Dedifferentiated amniotic fluid mesenchymal stem cell (primary cell): Measurements from ENCODE around the gene PABPN1.

Experiments
- DNase-seq: peaks from one replicate; pipeline ENCODE4 v3.0.0-alpha.2; 2016; ENCODE audit errors: extremely low spot score

Gene PABPN1

GRCh38 chr14:23326491-23327332, 5.5 kb downstream of the PABPN1 start:
- DNase-seq: no peak

DNA sequence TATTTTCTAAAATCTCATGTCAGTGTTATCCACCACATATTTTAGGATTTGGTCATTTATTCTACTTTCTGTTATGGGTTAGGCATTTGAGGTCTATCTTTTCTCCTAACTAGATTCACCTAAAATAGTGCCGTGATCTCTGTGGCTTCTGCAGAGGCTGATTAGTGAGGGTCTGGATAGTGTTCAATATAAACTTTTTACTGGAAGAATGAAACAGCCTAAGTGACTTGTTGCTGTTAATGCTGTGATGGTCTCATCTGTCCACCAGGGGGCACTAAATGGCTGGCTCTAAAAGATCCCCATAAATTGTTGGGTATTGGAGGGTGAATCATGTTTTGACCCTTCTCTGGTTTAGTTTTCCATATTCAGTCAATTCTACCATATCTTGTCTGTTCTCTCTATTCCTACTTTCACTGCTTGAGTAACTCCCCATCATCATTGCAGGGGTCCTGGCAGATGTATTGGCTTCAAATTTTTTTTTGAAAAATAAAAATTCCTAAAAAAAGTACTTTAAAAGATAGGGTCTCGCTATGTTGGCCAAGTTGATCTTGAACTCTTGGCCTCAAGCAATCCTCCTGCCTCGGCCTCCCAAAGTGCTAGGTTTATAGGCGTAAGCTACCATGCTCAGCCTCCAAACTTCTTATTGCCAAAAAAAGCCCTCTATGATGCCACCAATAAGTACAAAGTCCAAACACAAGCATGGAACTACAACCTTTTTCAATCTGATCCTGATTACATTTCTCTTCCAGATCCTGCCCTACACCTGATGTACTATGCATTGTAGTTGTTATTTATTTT, 6.9 kb downstream of the PABPN1 start:
- DNase-seq: peak; percentile 75

DNA sequence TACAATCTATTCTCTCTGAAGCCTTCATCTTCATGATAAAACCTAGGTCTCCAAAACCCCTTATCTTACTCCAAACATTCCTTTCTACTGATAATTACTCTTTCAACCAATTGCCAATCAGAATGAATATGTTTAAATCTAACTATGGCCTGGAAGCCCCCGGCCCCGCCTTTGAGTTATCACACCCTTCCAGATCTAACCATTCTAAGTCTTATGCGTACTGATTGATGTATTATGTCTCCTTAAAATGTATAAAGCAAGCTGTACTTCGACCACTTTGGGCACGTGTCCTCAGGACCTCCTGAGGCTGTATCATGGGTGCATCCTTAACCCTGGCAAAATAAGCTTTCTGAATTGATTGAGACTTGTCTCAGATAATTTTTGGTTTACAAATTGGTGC, 14.4 kb downstream of the PABPN1 start:
- no peak for DNase-seq

DNA sequence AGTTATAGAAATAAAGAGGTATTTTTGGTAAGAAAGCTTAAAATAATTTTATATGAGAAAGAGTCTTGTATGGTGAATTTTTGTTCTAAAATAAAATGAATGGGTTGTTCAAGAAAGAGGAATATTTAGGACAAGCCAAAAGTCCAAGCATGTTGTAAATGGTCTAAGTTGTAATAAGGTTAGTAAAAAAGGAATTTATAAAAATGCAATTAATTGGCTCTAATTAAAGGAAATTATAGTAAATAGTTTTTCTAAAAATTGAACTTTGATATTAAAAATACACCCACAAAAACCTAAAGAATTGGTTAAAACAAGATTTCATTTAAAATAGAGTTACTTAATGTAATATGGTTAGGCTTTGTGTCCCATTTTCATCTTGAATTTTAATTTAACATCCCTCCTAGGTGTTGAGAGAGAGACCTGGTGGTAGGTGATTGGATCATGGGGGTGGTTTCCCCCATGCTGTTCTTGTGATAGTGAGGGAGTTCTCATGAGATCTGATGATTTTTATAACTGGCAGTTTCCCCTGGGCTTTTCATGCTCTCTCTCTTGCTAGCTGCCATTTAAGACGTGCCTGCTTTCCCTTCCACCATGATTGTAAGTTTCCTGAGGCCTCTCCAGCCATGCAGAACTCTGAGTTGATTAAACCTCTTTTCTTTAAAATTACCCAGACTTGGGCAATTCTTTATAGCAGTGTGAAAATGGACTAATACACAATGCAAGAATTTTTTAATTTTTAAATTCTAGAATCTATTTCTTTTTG, 18.4 kb downstream of the PABPN1 start:
- DNase-seq: no peak

GRCh38 chr14:23344481-23344880, 23.2 kb downstream of the PABPN1 start:
- DNase-seq: no peak

DNA sequence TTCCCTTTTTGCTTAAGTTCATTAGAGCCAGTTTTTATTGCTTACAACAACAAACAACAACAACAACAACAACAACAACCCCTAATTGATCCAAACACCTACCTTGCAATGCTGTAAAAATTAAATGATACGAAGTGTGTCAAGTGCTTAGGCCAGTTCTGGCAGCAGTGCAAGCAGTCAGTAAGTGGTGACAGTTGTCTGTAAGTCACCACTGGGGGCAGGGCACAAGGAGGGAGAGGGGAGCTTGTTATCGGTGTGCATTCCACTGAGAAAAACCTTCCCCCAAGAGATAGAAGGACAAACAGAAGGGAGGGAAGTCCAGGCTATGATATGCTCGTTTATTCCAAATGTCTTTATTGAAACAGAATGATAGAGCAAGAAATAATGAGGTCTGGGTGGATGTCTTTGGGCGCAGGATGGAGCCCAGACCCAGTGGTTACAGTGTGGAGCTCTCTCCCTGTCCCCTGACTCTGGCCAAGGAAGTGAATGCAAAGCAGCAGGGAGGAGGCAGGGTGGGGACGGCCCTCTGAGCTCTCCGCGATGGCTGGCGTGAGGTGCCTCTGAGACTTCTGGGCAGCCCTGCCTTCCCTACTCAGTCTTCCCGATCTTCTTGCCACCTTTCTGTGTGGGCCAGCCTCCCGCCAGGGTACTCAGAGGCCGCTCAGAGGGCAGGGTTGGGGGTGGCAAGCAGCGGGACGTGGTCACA, 24.9 kb downstream of the PABPN1 start:
- no peak for DNase-seq

GRCh38 chr14:23346693-23347405, 25.6 kb downstream of the PABPN1 start:
- DNase-seq: no peak

DNA sequence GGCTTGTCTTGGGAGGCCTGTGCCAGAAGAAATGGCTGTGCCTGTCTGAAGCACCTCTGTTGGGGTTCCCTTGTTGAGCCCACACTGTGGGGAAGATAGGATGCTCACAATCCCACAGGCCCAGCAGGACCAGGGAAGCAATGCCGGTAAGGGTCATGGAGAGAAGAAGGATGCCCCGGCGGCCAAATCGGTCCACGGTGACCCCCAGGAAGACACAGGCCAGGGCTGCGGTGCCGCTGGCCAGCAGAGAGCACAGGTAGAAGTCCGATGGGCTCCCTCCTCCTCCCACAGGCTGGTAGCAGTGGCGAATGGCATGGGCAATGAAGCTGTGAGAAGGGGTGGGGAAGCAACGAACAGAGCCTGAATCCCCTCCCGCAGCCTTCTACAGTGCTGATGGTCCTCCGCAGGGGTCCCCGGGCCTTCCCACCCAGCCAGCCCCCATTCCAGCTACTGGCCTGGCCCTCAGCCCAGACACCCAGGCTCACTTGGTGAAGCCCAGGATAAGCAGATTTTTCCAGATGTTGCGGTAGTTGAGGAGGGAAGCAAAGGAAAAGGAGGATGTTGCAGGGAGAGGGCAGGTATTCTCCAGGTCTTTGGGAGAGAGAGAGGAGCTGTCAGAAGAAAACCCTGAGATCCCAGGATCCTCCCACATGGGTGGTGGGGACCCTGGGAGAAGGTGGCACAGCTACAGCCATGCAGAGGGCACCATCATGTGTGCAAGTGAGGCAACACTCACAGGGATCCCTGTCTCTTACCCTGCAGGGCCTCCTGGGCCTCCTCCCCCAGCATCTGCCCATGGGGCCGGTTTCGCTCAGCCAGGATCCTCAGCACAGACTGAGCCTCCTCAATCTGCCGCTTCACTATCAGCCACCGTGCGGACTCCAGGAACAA, 26.4 kb downstream of the PABPN1 start:
- DNase-seq: no peak

DNA sequence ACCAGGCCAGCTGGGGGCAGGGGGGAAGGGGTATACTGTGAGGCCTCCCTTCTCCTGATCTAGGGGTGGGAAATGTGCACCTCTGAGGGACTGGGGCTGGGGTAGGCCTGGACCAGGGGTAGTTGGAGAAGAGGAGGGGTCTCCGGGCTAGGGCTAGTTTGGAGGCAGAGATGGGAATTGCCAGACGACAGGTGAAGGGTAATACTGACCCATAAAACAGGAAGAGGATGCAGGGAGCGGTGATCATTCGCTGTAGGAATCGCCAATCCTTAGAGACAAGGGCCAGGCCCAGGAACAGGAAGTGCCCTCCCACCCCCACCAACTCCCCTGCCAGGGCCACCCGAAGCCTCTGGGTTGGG, 27.0 kb downstream of the PABPN1 start:
- DNase-seq: no peak

- DNase-seq: no peak
Measured at GRCh38 chr14:23349156-23349845, 28.0 kb downstream of the PABPN1 start.

DNA sequence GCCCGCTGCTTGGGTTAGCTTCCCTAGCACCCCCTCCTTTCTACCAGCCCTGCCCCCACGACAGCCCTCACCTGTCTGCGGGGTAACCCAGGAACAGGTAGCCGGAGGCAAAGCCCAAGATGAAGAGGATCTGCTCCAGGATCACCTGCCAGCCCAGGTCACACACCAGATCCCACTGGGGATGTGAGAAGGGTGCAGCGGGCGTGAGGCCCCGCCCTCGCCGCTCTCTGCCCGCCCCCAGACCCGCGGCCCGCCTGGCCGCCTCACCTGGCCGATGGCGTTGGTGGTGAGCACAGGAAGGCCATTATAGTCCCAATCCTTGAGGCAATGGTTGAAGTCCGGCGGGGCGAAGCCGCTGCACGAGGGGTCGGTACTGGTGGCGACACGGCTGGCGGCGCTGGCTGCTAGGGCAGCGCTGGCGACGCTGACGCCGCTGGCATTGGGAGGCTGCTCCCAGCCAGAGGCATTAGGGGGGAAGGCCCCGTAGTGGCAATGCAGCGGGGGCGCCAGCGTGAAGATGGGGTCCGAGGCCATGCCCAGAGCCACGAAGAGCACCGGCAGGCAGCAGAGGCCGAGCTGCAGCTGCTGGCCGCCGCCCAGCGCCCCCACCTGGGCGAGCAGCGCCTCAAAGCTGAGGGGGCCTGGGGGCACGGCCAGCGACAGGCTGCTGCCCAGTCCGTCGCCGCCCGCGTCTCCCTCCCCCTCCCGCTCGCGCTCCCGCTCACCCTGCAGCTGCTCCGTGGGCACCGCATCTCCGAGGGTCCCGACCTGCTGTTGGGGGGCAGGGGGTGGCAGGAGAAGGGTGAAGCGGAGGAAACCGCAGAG, 30.6 kb downstream of the PABPN1 start:
- no peak for DNase-seq

- peak; percentile 88 for DNase-seq
Measured at GRCh38 chr14:23352506-23353432, 31.5 kb downstream of the PABPN1 start, which contains the start of gene SLC22A17. Gene SLC22A17, minus strand, starts transcription at chr14:23352887.

DNA sequence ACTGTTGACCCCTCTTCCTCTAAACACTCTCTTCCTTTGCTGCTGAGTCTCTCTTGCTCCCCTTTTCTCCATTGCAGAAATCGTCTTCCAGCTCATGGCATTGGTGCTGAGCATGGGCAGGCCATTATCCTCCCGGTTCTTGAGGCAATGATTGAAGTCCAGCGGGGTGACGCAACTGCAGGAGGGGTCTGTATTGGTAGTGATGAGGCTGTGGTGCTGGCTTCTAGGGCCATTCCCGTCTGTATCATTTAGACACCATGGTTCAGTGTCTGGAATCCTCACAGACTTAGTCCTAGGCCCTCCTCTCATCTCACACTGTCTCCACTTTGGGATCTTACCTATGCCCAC, 32.1 kb downstream of the PABPN1 start:
- DNase-seq: no peak

- no peak for DNase-seq
Measured at GRCh38 chr14:23354990-23355389, 33.7 kb downstream of the PABPN1 start.

GRCh38 chr14:23355871-23356435, 34.7 kb downstream of the PABPN1 start:
- DNase-seq: no peak

DNA sequence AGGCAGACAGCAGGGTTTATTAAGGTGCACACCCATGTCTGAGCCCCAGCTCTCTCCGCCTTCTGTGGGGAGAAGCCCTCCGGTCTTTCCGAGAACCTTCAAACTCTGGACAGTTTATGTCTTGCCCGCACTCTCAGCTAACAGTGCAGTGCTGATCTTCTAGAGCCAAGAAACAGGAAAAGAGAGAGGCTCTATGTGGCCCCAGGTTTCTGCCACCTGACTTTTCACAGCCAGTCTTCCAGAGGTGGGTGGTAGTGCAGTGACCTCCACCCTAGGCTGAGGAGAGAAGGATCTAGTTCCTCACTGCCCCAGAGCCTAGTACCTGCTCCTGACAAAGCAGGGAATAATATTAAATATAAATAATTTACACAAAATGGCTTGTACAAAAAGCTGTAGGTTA, 35.4 kb downstream of the PABPN1 start:
- no peak for DNase-seq

GRCh38 chr14:23357261-23357660, 36.0 kb downstream of the PABPN1 start:
- no peak for DNase-seq
